ENCODE data around the gene CNTLN. TPM values are rescaled to one million over a fixed set of nuclear protein-coding genes. Genes with fewer than 3 reads are reported as not detected.

Gene CNTLN
- total and polyA plus RNA-seq, 2 donors (not counting 1 experiment from before 2014, with no cell fraction given) = 0.30 to 0.94 TPM

DNA sequence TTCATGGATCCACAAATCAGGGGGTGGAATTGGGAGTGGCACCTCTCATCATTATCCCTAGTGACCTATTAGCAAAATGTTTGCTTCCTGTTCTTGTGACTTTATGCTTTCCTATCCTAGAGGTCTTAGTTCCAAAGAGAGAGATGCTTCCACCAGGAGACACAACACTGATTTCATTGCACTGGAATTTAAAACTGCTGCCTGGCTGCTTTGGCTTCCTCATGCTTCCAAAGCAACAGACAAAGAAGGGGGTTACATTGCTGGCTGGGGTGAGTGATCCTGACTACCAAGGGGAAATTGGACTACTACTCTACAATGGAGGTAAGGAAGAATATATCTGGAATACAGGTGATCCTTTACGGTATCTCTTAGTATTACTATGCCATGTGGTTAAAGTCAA lies 374.9 kb downstream of the CNTLN start:
- WGBS (ENCODE audit: insufficient coverage) = no CpG with 5 or more reads among the region's 1 CpG
- no peaks in the 10 kb centered on the region for H3K79me2 ChIP-seq (ENCODE audit: control insufficient read depth, insufficient read depth, low read length)
- H3K4me3 ChIP-seq (ENCODE audit: control extremely low read depth in 1 of 5, extremely low read depth in 1 of 5, insufficient read depth in 1 of 5, low read depth in 2 of 5, low read length in 4 of 5) = no peak overlapping the region
- H3K4me1 ChIP-seq (ENCODE audit: control insufficient read depth in 2 of 2, insufficient read depth in 2 of 2, low read length in 2 of 2) = no peaks in the 10 kb centered on the region
- H3K4me2 ChIP-seq (replicated peaks; ENCODE audit: low read depth, low read length, poor library complexity, severe bottlenecking) = no peak overlapping the region
- no peak overlapping the region for H2AFZ ChIP-seq (ENCODE audit: insufficient read depth, low read depth, low read length, poor library complexity, severe bottlenecking)
- Mint-ChIP-seq H3K9me3 (ENCODE audit: insufficient read depth) (peaks cover 3% of the 10 kb centered on the region), H3K27me3 (no peaks in the 10 kb centered on the region), H3K4me1 (no peaks in the 10 kb centered on the region), H3K27ac (no peak overlapping the region), H3K4me3 (no peak overlapping the region)
- ChIA-PET POLR2A (no interaction called here), CTCF (no interaction called here)
- no peaks in the 10 kb centered on the region for H4K20me1 ChIP-seq (ENCODE audit: control insufficient read depth, insufficient read depth, low read length, poor library complexity, severe bottlenecking)
- DNase-seq = no peak
- no peak for ATAC-seq (ENCODE audit: low read depth)
- H3K9ac ChIP-seq (ENCODE audit: low read length) = no peak overlapping the region
- TF ChIP-seq, protein P1, sequence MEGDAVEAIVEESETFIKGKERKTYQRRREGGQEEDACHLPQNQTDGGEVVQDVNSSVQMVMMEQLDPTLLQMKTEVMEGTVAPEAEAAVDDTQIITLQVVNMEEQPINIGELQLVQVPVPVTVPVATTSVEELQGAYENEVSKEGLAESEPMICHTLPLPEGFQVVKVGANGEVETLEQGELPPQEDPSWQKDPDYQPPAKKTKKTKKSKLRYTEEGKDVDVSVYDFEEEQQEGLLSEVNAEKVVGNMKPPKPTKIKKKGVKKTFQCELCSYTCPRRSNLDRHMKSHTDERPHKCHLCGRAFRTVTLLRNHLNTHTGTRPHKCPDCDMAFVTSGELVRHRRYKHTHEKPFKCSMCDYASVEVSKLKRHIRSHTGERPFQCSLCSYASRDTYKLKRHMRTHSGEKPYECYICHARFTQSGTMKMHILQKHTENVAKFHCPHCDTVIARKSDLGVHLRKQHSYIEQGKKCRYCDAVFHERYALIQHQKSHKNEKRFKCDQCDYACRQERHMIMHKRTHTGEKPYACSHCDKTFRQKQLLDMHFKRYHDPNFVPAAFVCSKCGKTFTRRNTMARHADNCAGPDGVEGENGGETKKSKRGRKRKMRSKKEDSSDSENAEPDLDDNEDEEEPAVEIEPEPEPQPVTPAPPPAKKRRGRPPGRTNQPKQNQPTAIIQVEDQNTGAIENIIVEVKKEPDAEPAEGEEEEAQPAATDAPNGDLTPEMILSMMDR (IDR thresholded peaks at IDR 0.05) = no peak
- TF ChIP-seq EZH2 (IDR thresholded peaks at IDR 0.05; ENCODE audit: borderline replicate concordance, insufficient read depth, low read depth, low read length, poor library complexity, severe bottlenecking) = no peak
- intact Hi-C loops (cut with micrococcal nuclease) = no loop called here
- H3K27ac ChIP-seq (ENCODE audit: low read length in 2 of 2) = no peak overlapping the region
- H3K36me3 ChIP-seq (replicated peaks in 1 of 2; ENCODE audit: control extremely low read depth in 1 of 2, control insufficient read depth in 1 of 2, extremely low read depth in 1 of 2, insufficient read depth in 2 of 2, low read length in 1 of 2) = no peaks in the 10 kb centered on the region
- no peaks in the 10 kb centered on the region for H3K9me3 ChIP-seq (ENCODE audit: control extremely low read depth in 1 of 3, control insufficient read depth in 2 of 3, insufficient read depth in 1 of 3, low read length in 2 of 3)
- H3K27me3 ChIP-seq (replicated peaks in 1 of 4; ENCODE audit: control extremely low read depth in 1 of 4, control insufficient read depth in 3 of 4, insufficient read depth in 4 of 4, low read length in 3 of 4) = no peaks in the 10 kb centered on the region

- Histone ChIP-seq H3K9me3 (ENCODE audit: control extremely low read depth in 1 of 3, control insufficient read depth in 2 of 3, insufficient read depth in 1 of 3, low read length in 2 of 3) (no peaks in the 10 kb centered on the region), H3K36me3 (replicated peaks in 1 of 2; ENCODE audit: control extremely low read depth in 1 of 2, control insufficient read depth in 1 of 2, extremely low read depth in 1 of 2, insufficient read depth in 2 of 2, low read length in 1 of 2) (no peaks in the 10 kb centered on the region), H3K9ac (ENCODE audit: low read length) (no peak overlapping the region), H3K4me3 (ENCODE audit: control extremely low read depth in 1 of 5, extremely low read depth in 1 of 5, insufficient read depth in 1 of 5, low read depth in 2 of 5, low read length in 4 of 5) (no peak overlapping the region), H3K4me1 (ENCODE audit: control insufficient read depth in 2 of 2, insufficient read depth in 2 of 2, low read length in 2 of 2) (no peaks in the 10 kb centered on the region), H3K4me2 (replicated peaks; ENCODE audit: low read depth, low read length, poor library complexity, severe bottlenecking) (no peak overlapping the region), H3K27me3 (replicated peaks in 1 of 4; ENCODE audit: control extremely low read depth in 1 of 4, control insufficient read depth in 3 of 4, insufficient read depth in 4 of 4, low read length in 3 of 4) (no peaks in the 10 kb centered on the region), H4K20me1 (ENCODE audit: control insufficient read depth, insufficient read depth, low read length, poor library complexity, severe bottlenecking) (no peaks in the 10 kb centered on the region), H2AFZ (ENCODE audit: insufficient read depth, low read depth, low read length, poor library complexity, severe bottlenecking) (no peak overlapping the region), H3K79me2 (ENCODE audit: control insufficient read depth, insufficient read depth, low read length) (no peaks in the 10 kb centered on the region), H3K27ac (ENCODE audit: low read length in 2 of 2) (no peak overlapping the region)
- TF ChIP-seq, protein P1 (IDR thresholded peaks at IDR 0.05) = no peak
- no peak for TF ChIP-seq EZH2 (IDR thresholded peaks at IDR 0.05; ENCODE audit: borderline replicate concordance, insufficient read depth, low read depth, low read length, poor library complexity, severe bottlenecking)
- DNase-seq (no peak), ATAC-seq (ENCODE audit: low read depth) (no peak)
- 40% methylated on average over 1 of the region's 4 CpGs for WGBS (ENCODE audit: insufficient coverage)
- no peak overlapping the region for H3K27ac Mint-ChIP-seq
- no peaks in the 10 kb centered on the region for H3K27me3 Mint-ChIP-seq
- intact Hi-C loops (cut with micrococcal nuclease) = no loop called here
- CTCF ChIA-PET = no interaction called here
- POLR2A ChIA-PET = no interaction called here
- H3K9me3 Mint-ChIP-seq (ENCODE audit: insufficient read depth) = no peaks in the 10 kb centered on the region
- H3K4me1 Mint-ChIP-seq = no peaks in the 10 kb centered on the region
- H3K4me3 Mint-ChIP-seq = no peak overlapping the region
Measured at GRCh38 chr9:17519761-17520160, 384.9 kb downstream of the CNTLN start.
